Activated CD8-positive, alpha-beta memory T cell treated with anti-CD3 and anti-CD28 coated beads, Interleukin-2, amount 10 ng/mL, durations not matched to agents 7 days and 5 days (primary cell): ENCODE results near the gene FZD1. TPM values are rescaled to one million over a fixed set of nuclear protein-coding genes. Genes with fewer than 3 reads are reported as not detected.
A peak's percentile ranks its signal among the peaks of the same experiment; 100 is the strongest.

Source experiments
- ATAC-seq: fragments of 150-1000 bp; cut with Tn5 transposase; one replicate; pipeline ENCODE4 v1.10.0; 2021; ENCODE audit warnings: moderate library complexity
- CTCF ChIA-PET: fragments of 350-600 bp; sonication (Branson Sonifier 250); formaldehyde crosslinking; loops from one replicate; lab custom pipeline; 2021; ENCODE audit warnings: antibody characterized with exemption; lab: Charles Lee
- DNase-seq: peaks from one replicate; pipeline ENCODE4 v3.0.0-alpha.2; 2020
- H3K27ac Mint-ChIP-seq: one replicate; pipeline ENCODE4 v1.8.0; 2021; ENCODE audit warnings: mild to moderate bottlenecking, mixed read lengths
- H3K27me3 Mint-ChIP-seq: one replicate; pipeline ENCODE4 v1.8.0; 2021; ENCODE audit warnings: mixed read lengths
- H3K36me3 Mint-ChIP-seq: one replicate; pipeline ENCODE4 v1.8.0; 2021; ENCODE audit warnings: mild to moderate bottlenecking, mixed read lengths
- H3K4me1 Mint-ChIP-seq: one replicate; pipeline ENCODE4 v1.8.0; 2021; ENCODE audit warnings: mixed read lengths
- H3K4me3 Mint-ChIP-seq: one replicate; pipeline ENCODE4 v1.8.0; 2021; ENCODE audit warnings: mild to moderate bottlenecking, moderate library complexity, mixed read lengths
- H3K9me3 Mint-ChIP-seq: one replicate; pipeline ENCODE4 v1.8.0; 2022; ENCODE audit warnings: low read depth, mixed read lengths
- total RNA-seq, 2 experiments: library from RNA; stranded (reverse); gene quantifications; one replicate each; pipeline ENCODE4 v1.2.3, GENCODE V29; 2021

Gene FZD1
- total RNA-seq, 2 experiments from 2014 or later: not detected

- Mint-ChIP-seq H3K4me3 (no peak overlapping the region), H3K9me3 (no peaks in the 10 kb centered on the region), H3K27me3 (no peaks in the 10 kb centered on the region), H3K27ac (no peak overlapping the region), H3K36me3 (no peaks in the 10 kb centered on the region), H3K4me1 (no peaks in the 10 kb centered on the region)
- DNase-seq (no peak), ATAC-seq (no peak)
- CTCF ChIA-PET: no interaction called here
These were observed 20.5 kb upstream of the FZD1 start for GRCh38 chr7:91243591-91244301.

DNA sequence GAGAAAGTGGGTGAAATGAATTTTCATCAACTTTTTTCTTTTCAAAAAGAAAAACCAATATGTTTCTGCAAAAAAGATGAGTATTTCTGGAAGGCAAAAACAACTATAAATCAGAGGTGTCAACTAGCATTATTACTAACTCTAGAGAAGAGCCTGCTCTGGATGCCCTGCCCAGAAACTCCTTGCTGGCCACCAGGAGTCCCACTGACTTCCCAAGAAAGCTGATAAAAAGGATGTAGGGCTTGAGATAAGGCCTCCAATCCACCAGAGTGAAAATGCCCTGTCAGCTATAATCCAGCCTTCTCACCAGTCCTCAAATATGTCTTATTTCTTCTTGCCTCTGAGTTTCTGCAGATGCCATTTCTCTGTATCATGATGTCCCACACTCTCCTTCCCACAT is 16.7 kb upstream of the FZD1 start:
- H3K27me3 Mint-ChIP-seq: no peaks in the 10 kb centered on the region
- no peak for DNase-seq
- ATAC-seq: no peak
- no peaks in the 10 kb centered on the region for H3K36me3 Mint-ChIP-seq
- no peak overlapping the region for H3K4me3 Mint-ChIP-seq
- no peaks in the 10 kb centered on the region for H3K9me3 Mint-ChIP-seq
- CTCF ChIA-PET: no interaction called here
- no peak overlapping the region for H3K27ac Mint-ChIP-seq
- H3K4me1 Mint-ChIP-seq: no peaks in the 10 kb centered on the region

- Mint-ChIP-seq H3K27ac (no peak overlapping the region), H3K4me1 (no peaks in the 10 kb centered on the region), H3K27me3 (no peaks in the 10 kb centered on the region), H3K36me3 (no peaks in the 10 kb centered on the region), H3K4me3 (no peak overlapping the region), H3K9me3 (no peaks in the 10 kb centered on the region)
- DNase-seq: no peak
- ATAC-seq: no peak
- CTCF ChIA-PET: no interaction called here
These were observed 15.2 kb upstream of the FZD1 start for GRCh38 chr7:91248996-91249395.

GRCh38 chr7:91249506-91250233 is 14.6 kb upstream of the FZD1 start:
- DNase-seq: no peak
- H3K36me3 Mint-ChIP-seq: no peaks in the 10 kb centered on the region
- no peak for ATAC-seq
- no peak overlapping the region for H3K27ac Mint-ChIP-seq
- no peak overlapping the region for H3K4me3 Mint-ChIP-seq
- no peaks in the 10 kb centered on the region for H3K4me1 Mint-ChIP-seq
- CTCF ChIA-PET: no interaction called here
- no peaks in the 10 kb centered on the region for H3K27me3 Mint-ChIP-seq
- H3K9me3 Mint-ChIP-seq: no peaks in the 10 kb centered on the region

DNA sequence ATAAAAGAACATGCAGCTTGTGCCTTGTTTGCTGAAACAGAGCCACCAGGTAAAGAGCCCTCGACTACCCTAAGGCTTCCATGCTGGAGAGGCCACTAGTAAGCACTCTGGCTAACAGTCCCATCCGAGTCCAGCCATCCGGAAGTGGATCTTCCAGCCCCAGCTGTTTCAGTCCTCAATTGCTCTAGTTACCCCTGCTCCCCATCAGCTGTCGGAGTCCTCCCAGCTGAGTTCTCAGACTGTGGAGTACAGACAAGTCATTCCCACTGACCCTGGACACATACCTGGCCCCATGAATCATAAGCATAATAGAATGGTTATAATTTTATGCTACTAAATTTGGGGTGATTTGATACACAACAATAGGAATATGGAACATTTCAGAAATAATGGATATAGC is 13.5 kb upstream of the FZD1 start:
- Mint-ChIP-seq H3K36me3 (no peaks in the 10 kb centered on the region), H3K4me3 (no peak overlapping the region), H3K9me3 (no peaks in the 10 kb centered on the region), H3K4me1 (no peaks in the 10 kb centered on the region), H3K27ac (no peak overlapping the region), H3K27me3 (no peaks in the 10 kb centered on the region)
- DNase-seq (no peak), ATAC-seq (no peak)
- CTCF ChIA-PET: no interaction called here

DNA sequence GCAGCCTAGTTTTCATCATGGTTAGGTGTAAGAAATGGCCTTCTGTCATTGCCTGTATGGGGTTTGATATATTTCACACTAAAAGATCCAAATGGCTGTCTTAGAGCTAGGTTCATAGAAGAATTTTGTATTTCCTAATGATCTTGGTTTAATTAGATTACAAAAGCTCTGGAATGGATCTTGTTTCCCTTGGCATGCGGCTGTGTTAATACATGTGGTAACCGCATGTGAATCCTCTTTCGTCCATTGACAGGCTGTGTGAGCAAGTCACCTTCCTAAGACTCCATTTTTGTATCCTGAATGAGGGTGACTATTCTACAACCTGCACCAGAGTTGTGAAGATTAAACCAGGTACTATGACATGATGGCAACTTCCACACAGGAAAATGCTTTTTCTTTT is 12.4 kb upstream of the FZD1 start:
- Mint-ChIP-seq H3K4me1 (no peaks in the 10 kb centered on the region), H3K27ac (no peak overlapping the region), H3K4me3 (no peak overlapping the region), H3K36me3 (no peaks in the 10 kb centered on the region), H3K27me3 (no peaks in the 10 kb centered on the region), H3K9me3 (no peaks in the 10 kb centered on the region)
- DNase-seq: no peak
- CTCF ChIA-PET: no interaction called here
- ATAC-seq: no peak

- peak overlapping the region; percentile 69 for H3K4me3 Mint-ChIP-seq
- H3K27ac Mint-ChIP-seq: no peak overlapping the region
- CTCF ChIA-PET: no interaction called here
- H3K36me3 Mint-ChIP-seq: no peaks in the 10 kb centered on the region
- peaks cover 17% of the 10 kb centered on the region for H3K4me1 Mint-ChIP-seq
- no peaks in the 10 kb centered on the region for H3K9me3 Mint-ChIP-seq
- no peak for DNase-seq
- H3K27me3 Mint-ChIP-seq: peaks cover 61% of the 10 kb centered on the region
- ATAC-seq: no peak
These were observed 718 bp upstream of the FZD1 start for GRCh38 chr7:91263384-91264045.

DNA sequence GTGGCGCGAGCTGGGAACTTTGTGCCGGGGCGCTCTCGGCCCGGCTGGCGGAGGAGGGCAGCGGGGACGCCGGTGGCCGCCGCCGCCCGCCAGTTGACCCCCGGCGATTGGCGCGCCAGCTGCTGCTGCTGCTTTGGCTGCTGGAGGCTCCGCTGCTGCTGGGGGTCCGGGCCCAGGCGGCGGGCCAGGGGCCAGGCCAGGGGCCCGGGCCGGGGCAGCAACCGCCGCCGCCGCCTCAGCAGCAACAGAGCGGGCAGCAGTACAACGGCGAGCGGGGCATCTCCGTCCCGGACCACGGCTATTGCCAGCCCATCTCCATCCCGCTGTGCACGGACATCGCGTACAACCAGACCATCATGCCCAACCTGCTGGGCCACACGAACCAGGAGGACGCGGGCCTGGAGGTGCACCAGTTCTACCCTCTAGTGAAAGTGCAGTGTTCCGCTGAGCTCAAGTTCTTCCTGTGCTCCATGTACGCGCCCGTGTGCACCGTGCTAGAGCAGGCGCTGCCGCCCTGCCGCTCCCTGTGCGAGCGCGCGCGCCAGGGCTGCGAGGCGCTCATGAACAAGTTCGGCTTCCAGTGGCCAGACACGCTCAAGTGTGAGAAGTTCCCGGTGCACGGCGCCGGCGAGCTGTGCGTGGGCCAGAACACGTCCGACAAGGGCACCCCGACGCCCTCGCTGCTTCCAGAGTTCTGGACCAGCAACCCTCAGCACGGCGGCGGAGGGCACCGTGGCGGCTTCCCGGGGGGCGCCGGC is 870 bp downstream of the FZD1 start:
- peak overlapping the region; percentile 62 for H3K4me3 Mint-ChIP-seq
- ATAC-seq (no peak), DNase-seq (no peak)
- CTCF ChIA-PET: no interaction called here
- peaks cover 17% of the 10 kb centered on the region for H3K4me1 Mint-ChIP-seq
- no peaks in the 10 kb centered on the region for H3K9me3 Mint-ChIP-seq
- peaks cover 61% of the 10 kb centered on the region for H3K27me3 Mint-ChIP-seq
- no peak overlapping the region for H3K27ac Mint-ChIP-seq
- no peaks in the 10 kb centered on the region for H3K36me3 Mint-ChIP-seq

DNA sequence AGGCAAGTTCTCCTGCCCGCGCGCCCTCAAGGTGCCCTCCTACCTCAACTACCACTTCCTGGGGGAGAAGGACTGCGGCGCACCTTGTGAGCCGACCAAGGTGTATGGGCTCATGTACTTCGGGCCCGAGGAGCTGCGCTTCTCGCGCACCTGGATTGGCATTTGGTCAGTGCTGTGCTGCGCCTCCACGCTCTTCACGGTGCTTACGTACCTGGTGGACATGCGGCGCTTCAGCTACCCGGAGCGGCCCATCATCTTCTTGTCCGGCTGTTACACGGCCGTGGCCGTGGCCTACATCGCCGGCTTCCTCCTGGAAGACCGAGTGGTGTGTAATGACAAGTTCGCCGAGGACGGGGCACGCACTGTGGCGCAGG is 1.4 kb downstream of the FZD1 start:
- no peak overlapping the region for H3K27ac Mint-ChIP-seq
- peaks cover 17% of the 10 kb centered on the region for H3K4me1 Mint-ChIP-seq
- no peaks in the 10 kb centered on the region for H3K36me3 Mint-ChIP-seq
- no peaks in the 10 kb centered on the region for H3K9me3 Mint-ChIP-seq
- no peak overlapping the region for H3K4me3 Mint-ChIP-seq
- CTCF ChIA-PET: no interaction called here
- no peak for ATAC-seq
- DNase-seq: no peak
- peaks cover 57% of the 10 kb centered on the region for H3K27me3 Mint-ChIP-seq

DNA sequence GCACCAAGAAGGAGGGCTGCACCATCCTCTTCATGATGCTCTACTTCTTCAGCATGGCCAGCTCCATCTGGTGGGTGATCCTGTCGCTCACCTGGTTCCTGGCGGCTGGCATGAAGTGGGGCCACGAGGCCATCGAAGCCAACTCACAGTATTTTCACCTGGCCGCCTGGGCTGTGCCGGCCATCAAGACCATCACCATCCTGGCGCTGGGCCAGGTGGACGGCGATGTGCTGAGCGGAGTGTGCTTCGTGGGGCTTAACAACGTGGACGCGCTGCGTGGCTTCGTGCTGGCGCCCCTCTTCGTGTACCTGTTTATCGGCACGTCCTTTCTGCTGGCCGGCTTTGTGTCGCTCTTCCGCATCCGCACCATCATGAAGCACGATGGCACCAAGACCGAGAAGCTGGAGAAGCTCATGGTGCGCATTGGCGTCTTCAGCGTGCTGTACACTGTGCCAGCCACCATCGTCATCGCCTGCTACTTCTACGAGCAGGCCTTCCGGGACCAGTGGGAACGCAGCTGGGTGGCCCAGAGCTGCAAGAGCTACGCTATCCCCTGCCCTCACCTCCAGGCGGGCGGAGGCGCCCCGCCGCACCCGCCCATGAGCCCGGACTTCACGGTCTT is 1.9 kb downstream of the FZD1 start:
- no peak for ATAC-seq
- Mint-ChIP-seq H3K4me3 (no peak overlapping the region), H3K36me3 (no peaks in the 10 kb centered on the region), H3K27ac (no peak overlapping the region), H3K4me1 (peaks cover 17% of the 10 kb centered on the region), H3K27me3 (peaks cover 54% of the 10 kb centered on the region), H3K9me3 (no peaks in the 10 kb centered on the region)
- CTCF ChIA-PET: no interaction called here
- no peak for DNase-seq

DNA sequence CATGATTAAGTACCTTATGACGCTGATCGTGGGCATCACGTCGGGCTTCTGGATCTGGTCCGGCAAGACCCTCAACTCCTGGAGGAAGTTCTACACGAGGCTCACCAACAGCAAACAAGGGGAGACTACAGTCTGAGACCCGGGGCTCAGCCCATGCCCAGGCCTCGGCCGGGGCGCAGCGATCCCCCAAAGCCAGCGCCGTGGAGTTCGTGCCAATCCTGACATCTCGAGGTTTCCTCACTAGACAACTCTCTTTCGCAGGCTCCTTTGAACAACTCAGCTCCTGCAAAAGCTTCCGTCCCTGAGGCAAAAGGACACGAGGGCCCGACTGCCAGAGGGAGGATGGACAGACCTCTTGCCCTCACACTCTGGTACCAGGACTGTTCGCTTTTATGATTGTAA is 2.5 kb downstream of the FZD1 start:
- ATAC-seq: no peak

GRCh38 chr7:91267171-91267955 is 3.1 kb downstream of the FZD1 start:
- peaks cover 17% of the 10 kb centered on the region for H3K4me1 Mint-ChIP-seq
- H3K27ac Mint-ChIP-seq: no peak overlapping the region
- DNase-seq: no peak
- H3K27me3 Mint-ChIP-seq: peaks cover 48% of the 10 kb centered on the region
- no peaks in the 10 kb centered on the region for H3K36me3 Mint-ChIP-seq
- H3K9me3 Mint-ChIP-seq: no peaks in the 10 kb centered on the region
- CTCF ChIA-PET: no interaction called here
- no peak overlapping the region for H3K4me3 Mint-ChIP-seq
- no peak for ATAC-seq

More for the DNA sequence above, 2.5 kb downstream of the FZD1 start:
- DNase-seq: no peak
- CTCF ChIA-PET: no interaction called here
- Mint-ChIP-seq H3K27me3 (peaks cover 53% of the 10 kb centered on the region), H3K36me3 (no peaks in the 10 kb centered on the region), H3K9me3 (no peaks in the 10 kb centered on the region), H3K27ac (no peak overlapping the region), H3K4me1 (peaks cover 17% of the 10 kb centered on the region), H3K4me3 (no peak overlapping the region)
